Type B pancreatic cell (in vitro differentiated cells): ENCODE data around the gene KLHL21. TPM values are rescaled to one million over a fixed set of nuclear protein-coding genes. Genes with fewer than 3 reads are reported as not detected.
A peak's percentile ranks its signal among the peaks of the same experiment; 100 is the strongest.
"Not testable (repeated sequence)": the region's sequence is repeated elsewhere in the genome, so short reads cannot be mapped to it uniquely, and the experiment has no call there.

ENCODE experiments used
- DNase-seq: peaks from one replicate; pipeline ENCODE4 v3.0.0; 2021; ENCODE audit warnings: mixed read lengths; ENCODE audit not compliant: unreplicated experiment; ENCODE audit errors: extremely low spot score
- H3K27ac Mint-ChIP-seq: 2 replicates; pipeline ENCODE4 v1.8.0; 2021; ENCODE audit warnings: mild to moderate bottlenecking, mixed read lengths
- H3K27me3 Mint-ChIP-seq: 2 replicates; pipeline ENCODE4 v1.8.0; 2021; ENCODE audit warnings: mixed read lengths
- H3K36me3 Mint-ChIP-seq: 2 replicates; pipeline ENCODE4 v1.8.0; 2021; ENCODE audit warnings: mixed read lengths
- H3K4me1 Mint-ChIP-seq: one replicate; pipeline ENCODE4 v1.8.0; 2021; ENCODE audit warnings: mixed read lengths; ENCODE audit not compliant: unreplicated experiment
- H3K4me3 Mint-ChIP-seq: 2 replicates; pipeline ENCODE4 v1.8.0; 2021; ENCODE audit warnings: mild to moderate bottlenecking, mixed read lengths
- H3K9me3 Mint-ChIP-seq: 2 replicates; pipeline ENCODE4 v1.8.0; 2021; ENCODE audit warnings: mixed read lengths
- total RNA-seq: library from RNA; stranded (reverse); gene quantifications from 2 replicates; pipeline ENCODE4 v1.2.1, GENCODE V29; 2021; ENCODE audit warnings: low replicate concordance
- TF ChIP-seq, protein P1 (sequence below): fragments of 200-600 bp; sonication (generic); conservative IDR thresholded peaks from 2 replicates; pipeline ENCODE4 v1.5.0; 2021; ENCODE audit warnings: antibody characterized with exemption, mild to moderate bottlenecking

KLHL21 gene
- total RNA-seq, 1 donor from 2014 or later, result 15.1 TPM

DNA sequence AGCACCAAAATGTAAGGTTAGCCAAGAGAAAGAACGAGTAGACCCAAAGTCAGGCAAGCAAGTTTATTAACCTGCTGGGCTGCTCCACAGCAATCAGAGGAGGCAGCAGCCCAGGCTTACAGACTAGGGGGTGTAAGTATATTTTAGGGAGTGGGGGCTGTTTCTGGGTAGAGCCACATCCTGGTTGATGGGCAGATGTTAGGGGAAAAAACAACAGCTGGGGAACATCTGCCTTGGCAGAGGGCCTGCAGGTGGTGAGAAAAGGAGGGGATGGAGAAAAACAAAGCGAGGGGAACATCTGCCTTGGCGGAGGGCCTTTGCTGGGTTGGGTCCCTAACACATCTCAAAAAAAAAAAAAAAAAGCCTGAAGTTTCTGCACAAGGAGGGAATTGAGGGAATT is 32.6 kb downstream of the KLHL21 start:
- H3K9me3 Mint-ChIP-seq, result no peaks in the 10 kb centered on the region
- TF ChIP-seq, protein P1, sequence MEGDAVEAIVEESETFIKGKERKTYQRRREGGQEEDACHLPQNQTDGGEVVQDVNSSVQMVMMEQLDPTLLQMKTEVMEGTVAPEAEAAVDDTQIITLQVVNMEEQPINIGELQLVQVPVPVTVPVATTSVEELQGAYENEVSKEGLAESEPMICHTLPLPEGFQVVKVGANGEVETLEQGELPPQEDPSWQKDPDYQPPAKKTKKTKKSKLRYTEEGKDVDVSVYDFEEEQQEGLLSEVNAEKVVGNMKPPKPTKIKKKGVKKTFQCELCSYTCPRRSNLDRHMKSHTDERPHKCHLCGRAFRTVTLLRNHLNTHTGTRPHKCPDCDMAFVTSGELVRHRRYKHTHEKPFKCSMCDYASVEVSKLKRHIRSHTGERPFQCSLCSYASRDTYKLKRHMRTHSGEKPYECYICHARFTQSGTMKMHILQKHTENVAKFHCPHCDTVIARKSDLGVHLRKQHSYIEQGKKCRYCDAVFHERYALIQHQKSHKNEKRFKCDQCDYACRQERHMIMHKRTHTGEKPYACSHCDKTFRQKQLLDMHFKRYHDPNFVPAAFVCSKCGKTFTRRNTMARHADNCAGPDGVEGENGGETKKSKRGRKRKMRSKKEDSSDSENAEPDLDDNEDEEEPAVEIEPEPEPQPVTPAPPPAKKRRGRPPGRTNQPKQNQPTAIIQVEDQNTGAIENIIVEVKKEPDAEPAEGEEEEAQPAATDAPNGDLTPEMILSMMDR, result no peak
- no peaks in the 10 kb centered on the region for H3K36me3 Mint-ChIP-seq
- no peak overlapping the region for H3K4me3 Mint-ChIP-seq
- no peak for DNase-seq
- H3K27ac Mint-ChIP-seq, result no peak overlapping the region
- H3K27me3 Mint-ChIP-seq, result peaks cover 48% of the 10 kb centered on the region
- no peaks in the 10 kb centered on the region for H3K4me1 Mint-ChIP-seq

DNA sequence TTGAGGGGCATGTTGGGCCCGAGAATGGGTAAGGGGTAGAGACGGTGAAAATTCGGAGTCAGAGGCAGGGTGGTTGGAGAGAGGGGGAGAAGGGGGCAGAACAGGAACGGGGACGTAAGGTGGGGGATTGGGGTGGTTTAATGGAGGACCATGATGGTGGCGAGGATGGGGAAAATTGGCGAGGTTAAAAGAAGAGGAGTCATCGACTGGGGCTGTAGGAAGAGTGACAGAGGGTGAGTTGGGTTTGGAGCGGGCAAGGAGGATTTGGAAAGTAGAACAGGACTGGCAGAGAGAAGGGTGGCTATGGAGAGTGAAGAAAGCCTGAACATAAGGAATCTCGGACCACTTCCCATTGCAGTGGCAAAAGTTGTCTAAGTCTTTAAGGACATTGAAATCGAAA is 33.6 kb downstream of the KLHL21 start:
- Mint-ChIP-seq H3K4me1 (no peaks in the 10 kb centered on the region), H3K27ac (no peak overlapping the region), H3K27me3 (peaks cover 48% of the 10 kb centered on the region), H3K9me3 (no peaks in the 10 kb centered on the region), H3K4me3 (no peak overlapping the region), H3K36me3 (no peaks in the 10 kb centered on the region)
- TF ChIP-seq, protein P1, result no peak
- DNase-seq, result no peak

DNA sequence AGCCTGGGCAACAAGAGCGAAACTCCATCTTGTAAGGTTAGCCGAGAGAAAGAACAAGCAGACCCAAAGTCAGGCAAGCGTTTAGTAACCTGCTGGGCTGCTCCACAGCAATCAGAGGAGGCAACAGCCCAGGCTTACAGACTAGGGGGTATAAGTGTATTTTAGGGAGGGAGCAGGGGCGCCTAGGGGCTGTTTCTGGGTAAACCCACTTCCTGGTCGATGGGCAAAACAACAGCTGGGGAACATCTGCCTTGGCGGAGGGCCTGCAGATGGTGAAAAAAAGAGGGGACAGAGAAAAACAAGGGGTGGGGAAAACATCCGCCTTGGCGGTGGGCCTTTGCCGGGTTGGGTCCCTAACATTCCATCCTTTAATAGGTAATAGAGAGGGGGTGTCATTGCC is 42.4 kb downstream of the KLHL21 start:
- Mint-ChIP-seq H3K4me3 (no peak overlapping the region), H3K27me3 (peaks cover 9% of the 10 kb centered on the region), H3K4me1 (no peaks in the 10 kb centered on the region), H3K36me3 (no peaks in the 10 kb centered on the region), H3K9me3 (no peaks in the 10 kb centered on the region), H3K27ac (no peak overlapping the region)
- TF ChIP-seq, protein P1, result no peak
- DNase-seq, result no peak

DNA sequence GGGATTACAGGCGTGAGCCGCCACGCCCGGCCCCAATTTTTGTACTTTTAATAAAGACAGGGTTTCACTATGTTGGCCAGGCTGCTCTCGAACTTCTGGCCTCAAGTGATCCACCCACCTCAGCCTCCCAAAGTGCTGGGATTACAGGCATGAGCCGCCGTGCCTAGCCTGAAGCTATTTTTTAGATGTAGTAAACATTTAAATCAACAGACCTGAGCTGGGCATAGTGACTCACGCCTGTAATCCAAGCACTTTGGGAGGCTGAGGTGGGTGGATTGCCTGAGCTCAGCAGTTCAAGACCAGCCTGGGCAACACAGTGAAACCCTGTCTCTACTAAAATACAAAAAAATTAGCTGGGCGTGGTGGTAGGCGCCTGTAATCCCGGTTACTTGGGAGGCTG is 43.5 kb downstream of the KLHL21 start:
- H3K4me3 Mint-ChIP-seq, DNase-seq, H3K27ac Mint-ChIP-seq, H3K36me3 Mint-ChIP-seq, H3K27me3 Mint-ChIP-seq, H3K4me1 Mint-ChIP-seq, H3K9me3 Mint-ChIP-seq: not testable (repeated sequence)

DNA sequence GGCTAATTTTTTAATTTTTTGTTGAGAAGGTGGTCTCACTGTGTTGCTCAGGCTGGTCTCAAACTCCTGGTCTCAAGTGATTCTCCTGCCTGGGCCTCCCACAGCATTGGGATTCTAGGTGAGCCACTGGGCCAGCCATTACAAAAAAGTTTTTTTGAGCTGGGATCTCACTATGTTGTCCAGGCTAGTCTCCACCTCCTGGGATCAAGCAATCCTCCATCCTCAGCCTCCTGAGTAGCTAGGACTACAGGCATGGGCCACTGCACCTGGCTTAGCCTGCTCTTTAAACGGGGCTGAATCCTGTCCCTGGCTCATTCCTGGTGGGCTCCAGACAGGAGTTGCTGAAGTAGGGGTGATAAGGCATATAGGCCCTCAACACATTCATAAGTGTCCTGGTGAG is 45.1 kb downstream of the KLHL21 start:
- DNase-seq, result no peak
- H3K36me3 Mint-ChIP-seq, result no peaks in the 10 kb centered on the region
- no peaks in the 10 kb centered on the region for H3K9me3 Mint-ChIP-seq
- peaks cover 4% of the 10 kb centered on the region for H3K4me1 Mint-ChIP-seq
- H3K27me3 Mint-ChIP-seq, result peaks cover 9% of the 10 kb centered on the region
- no peak overlapping the region for H3K27ac Mint-ChIP-seq
- no peak overlapping the region for H3K4me3 Mint-ChIP-seq
- TF ChIP-seq, protein P1, result no peak

DNA sequence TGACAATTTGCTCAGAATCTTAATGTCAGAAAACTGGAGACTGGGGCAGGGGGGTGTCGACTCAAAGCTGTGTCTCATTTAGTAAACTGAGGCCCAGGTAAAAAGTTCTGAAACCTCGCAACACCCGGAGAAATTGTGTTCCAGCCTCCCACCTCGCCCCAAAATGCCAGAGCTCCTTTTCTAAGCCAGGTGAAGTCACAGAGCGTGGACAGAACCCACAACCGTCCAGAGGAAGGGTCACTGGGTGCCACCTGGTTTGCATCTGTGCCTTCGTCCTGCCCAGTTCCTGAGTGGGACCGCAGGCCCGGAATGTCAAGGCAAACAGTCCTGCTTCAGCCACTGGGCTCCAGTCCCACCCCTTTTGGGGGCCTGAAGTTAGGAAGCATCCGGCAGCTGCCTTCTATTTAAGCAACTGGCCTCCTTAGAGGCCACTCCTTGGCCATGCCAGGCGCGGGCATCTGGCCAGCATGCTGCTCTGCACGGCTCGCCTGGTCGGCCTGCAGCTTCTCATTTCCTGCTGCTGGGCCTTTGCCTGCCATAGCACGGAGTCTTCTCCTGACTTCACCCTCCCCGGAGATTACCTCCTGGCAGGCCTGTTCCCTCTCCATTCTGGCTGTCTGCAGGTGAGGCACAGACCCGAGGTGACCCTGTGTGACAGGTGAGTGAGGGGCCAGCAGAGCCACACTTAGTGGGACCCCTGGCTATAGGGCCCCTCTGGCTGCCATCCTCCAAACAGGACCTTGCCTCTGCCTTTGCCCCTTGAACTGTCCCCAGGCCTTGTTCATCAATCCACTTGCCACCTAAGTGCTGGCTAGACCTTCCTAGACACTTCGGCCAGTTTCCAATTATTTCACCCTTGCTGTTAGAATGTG is 47.5 kb downstream of the KLHL21 start, which contains the start of gene TAS1R1:
TSS of gene TAS1R1 (plus strand) at position 401 of the 872 bp plus-strand sequence. CDS start at position 468, 67 bp downstream.
- Mint-ChIP-seq H3K36me3 (peaks cover 3% of the 10 kb centered on the region), H3K4me1 (peaks cover 4% of the 10 kb centered on the region), H3K9me3 (no peaks in the 10 kb centered on the region), H3K27ac (peak within 1 kb of the TSS; percentile 39), H3K4me3 (peak within 1 kb of the TSS; percentile 80), H3K27me3 (no peaks in the 10 kb centered on the region)
- DNase-seq, result no peak
- TF ChIP-seq, protein P1, result no peak
